DND-41 (cell line): ENCODE data around the gene NRCAM.
A peak's percentile ranks its signal among the peaks of the same experiment; 100 is the strongest.

Experiments used
- ATAC-seq: fragments of 200-7000 bp; cut with Tn5 transposase; 3 replicates; pipeline ENCODE4 v1.9.1; 2021; ENCODE audit warnings: low read depth; ENCODE audit not compliant: insufficient read depth
- DNase-seq: peaks from one replicate; pipeline ENCODE4 v3.0.0-alpha.2; 2020
- H2AFZ ChIP-seq: 2 replicates; pipeline ENCODE4 v1.6.0; 2012; ENCODE audit warnings: low read depth, low read length
- H3K27ac ChIP-seq: 2 replicates; pipeline ENCODE4 v1.5.1; 2012; ENCODE audit warnings: low read length, inconsistent platforms
- H3K27me3 ChIP-seq: fragments of 200-600 bp; sonication (generic); 2 replicates; pipeline ENCODE4 v1.6.0; 2012; ENCODE audit warnings: low read length, mild to moderate bottlenecking, inconsistent platforms; ENCODE audit not compliant: insufficient read depth, poor library complexity
- H3K36me3 ChIP-seq: 2 replicates; pipeline ENCODE4 v1.5.1; 2012; ENCODE audit warnings: low read length, inconsistent platforms; ENCODE audit not compliant: insufficient read depth
- H3K4me1 ChIP-seq: 2 replicates; pipeline ENCODE4 v1.5.1; 2012; ENCODE audit warnings: mild to moderate bottlenecking, low read length; ENCODE audit not compliant: insufficient read depth
- H3K4me2 ChIP-seq: 2 replicates; pipeline ENCODE4 v1.6.0; 2012; ENCODE audit warnings: mild to moderate bottlenecking, moderate library complexity, low read length, inconsistent platforms; ENCODE audit not compliant: insufficient read depth
- H3K4me3 ChIP-seq, 2 experiments: fragments of 200-600 bp in 1 of 2; shearing (Covaris generic) in 1 of 2; 2 replicates each; pipeline ENCODE4 v1.5.1; 2012 to 2016; ENCODE audit warnings: inconsistent platforms in 2 of 2, low read length in 2 of 2, mild to moderate bottlenecking in 2 of 2, low read depth in 1 of 2, moderate library complexity in 1 of 2
- H3K79me2 ChIP-seq: 2 replicates; pipeline ENCODE4 v1.6.0; 2012; ENCODE audit warnings: low read length, inconsistent platforms; ENCODE audit not compliant: insufficient read depth
- H3K9ac ChIP-seq: 2 replicates; pipeline ENCODE4 v1.6.0; 2012; ENCODE audit warnings: low read depth, mild to moderate bottlenecking, inconsistent platforms, low read length, moderate library complexity
- H3K9me3 ChIP-seq: 2 replicates; pipeline ENCODE4 v1.5.1; 2012; ENCODE audit warnings: low read length, moderate library complexity, mild to moderate bottlenecking, inconsistent platforms; ENCODE audit not compliant: insufficient read depth, severe bottlenecking
- H4K20me1 ChIP-seq: 2 replicates; pipeline ENCODE4 v1.6.0; 2012; ENCODE audit warnings: low read length; ENCODE audit not compliant: insufficient read depth
- CTCF ChIP-seq: IDR thresholded peaks from 2 replicates; pipeline ENCODE4 v1.5.1; 2012; ENCODE audit warnings: borderline replicate concordance, low read length, moderate library complexity, mild to moderate bottlenecking; ENCODE audit not compliant: poor library complexity, severe bottlenecking; ENCODE audit errors: extremely low read depth
- EZH2 ChIP-seq: IDR thresholded peaks from 3 replicates; pipeline ENCODE4 v1.6.1; 2012; ENCODE audit warnings: borderline replicate concordance, low read depth, mild to moderate bottlenecking, moderate library complexity, low read length, inconsistent platforms; ENCODE audit not compliant: severe bottlenecking

The NRCAM gene

DNA sequence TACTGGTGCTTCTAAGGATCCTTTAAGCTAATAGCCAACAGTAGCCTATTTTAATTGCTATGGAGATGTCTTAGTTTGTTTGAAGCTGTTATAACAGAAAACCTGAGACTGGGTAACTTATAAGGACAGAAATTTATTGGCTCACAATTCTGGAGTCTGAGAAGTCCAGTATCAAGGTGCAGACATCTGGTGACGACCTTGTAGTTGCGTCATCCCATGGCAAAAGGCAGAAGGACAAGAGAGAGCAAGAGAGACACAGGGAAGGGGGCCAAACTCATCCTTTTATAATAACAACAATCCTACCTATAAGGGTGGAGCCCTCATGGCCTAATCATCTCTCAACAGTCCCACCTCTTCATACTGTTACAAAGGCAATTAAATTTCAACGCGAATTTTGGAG, 39.1 kb downstream of the NRCAM start:
- DNase-seq (no peak), ATAC-seq (no peak)
- H3K4me3 ChIP-seq, result no peak overlapping the region
- no peak overlapping the region for H3K4me2 ChIP-seq
- peaks cover 5% of the 10 kb centered on the region for H3K4me1 ChIP-seq
- no peak overlapping the region for H3K9ac ChIP-seq
- no peaks in the 10 kb centered on the region for H4K20me1 ChIP-seq
- no peak overlapping the region for H2AFZ ChIP-seq
- H3K79me2 ChIP-seq, result no peaks in the 10 kb centered on the region
- H3K27me3 ChIP-seq, result peaks cover 11% of the 10 kb centered on the region
- H3K9me3 ChIP-seq, result no peaks in the 10 kb centered on the region
- TF ChIP-seq CTCF (no peak), EZH2 (no peak)
- H3K36me3 ChIP-seq, result no peaks in the 10 kb centered on the region
- H3K27ac ChIP-seq, result no peak overlapping the region

DNA sequence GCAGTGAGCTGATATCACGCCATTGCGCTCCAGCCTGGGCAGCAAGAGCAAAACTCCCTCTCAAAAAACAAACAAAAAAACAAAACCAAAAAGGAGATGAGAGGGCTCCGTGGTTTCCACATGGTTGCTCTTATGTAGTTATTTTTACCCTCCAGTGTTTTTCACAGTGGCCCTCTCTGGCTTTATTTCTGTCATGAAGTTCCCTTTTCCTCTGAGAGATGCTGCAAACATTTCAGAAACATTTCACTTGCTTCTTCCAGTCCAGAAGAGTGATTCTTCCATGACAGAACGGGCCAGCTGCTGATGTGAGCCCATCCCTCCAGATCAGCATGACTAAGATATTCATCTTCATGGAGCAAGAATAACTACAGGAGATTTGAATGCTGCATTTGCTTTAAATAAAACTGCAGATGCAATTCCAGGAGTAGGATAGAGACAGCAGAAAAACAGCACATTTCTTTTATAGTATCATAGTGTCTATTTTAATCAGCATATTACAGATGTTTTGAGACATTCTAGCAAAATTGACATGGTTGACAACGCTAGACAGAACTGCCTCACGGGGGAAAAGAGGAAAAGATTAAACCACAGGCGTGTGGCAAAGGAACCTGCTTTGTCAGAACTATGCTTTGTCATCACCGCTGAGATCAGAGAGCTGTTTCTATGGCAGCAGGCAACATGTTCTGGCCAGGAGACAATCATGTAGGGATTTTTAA, 40.3 kb downstream of the NRCAM start:
- Histone ChIP-seq H3K9ac (no peak overlapping the region), H3K27me3 (peaks cover 11% of the 10 kb centered on the region), H3K9me3 (no peaks in the 10 kb centered on the region), H3K4me1 (peaks cover 5% of the 10 kb centered on the region), H4K20me1 (no peaks in the 10 kb centered on the region), H3K36me3 (no peaks in the 10 kb centered on the region), H3K79me2 (no peaks in the 10 kb centered on the region), H3K4me2 (no peak overlapping the region), H2AFZ (no peak overlapping the region), H3K4me3 (no peak overlapping the region), H3K27ac (no peak overlapping the region)
- TF ChIP-seq EZH2 (no peak), CTCF (no peak)
- ATAC-seq (peak; percentile 94), DNase-seq (peak; percentile 31)

DNA sequence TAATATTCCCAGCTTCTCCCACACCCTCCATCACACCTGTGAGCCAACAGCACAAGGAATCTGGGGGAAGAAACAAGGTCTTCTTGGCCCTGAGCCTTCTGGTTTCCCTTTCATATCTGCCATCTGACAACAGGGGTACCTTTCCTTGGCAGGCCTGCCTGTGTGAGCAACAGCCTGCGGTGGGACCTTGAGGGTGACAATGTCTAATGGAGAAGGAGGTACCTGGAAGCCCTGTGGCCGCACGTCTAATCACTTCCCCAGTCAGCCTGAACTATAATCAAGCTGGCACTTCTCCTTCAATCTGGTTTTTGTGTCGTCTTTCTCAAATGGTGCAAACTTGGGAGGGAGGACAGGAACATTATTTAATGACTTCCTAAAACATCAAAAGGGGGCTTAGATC, 41.2 kb downstream of the NRCAM start:
- Histone ChIP-seq H3K36me3 (no peaks in the 10 kb centered on the region), H3K79me2 (no peaks in the 10 kb centered on the region), H3K4me3 (no peak overlapping the region), H3K9me3 (no peaks in the 10 kb centered on the region), H3K4me1 (peaks cover 5% of the 10 kb centered on the region), H3K27me3 (peaks cover 7% of the 10 kb centered on the region), H3K4me2 (no peak overlapping the region), H3K9ac (no peak overlapping the region), H2AFZ (no peak overlapping the region), H4K20me1 (no peaks in the 10 kb centered on the region), H3K27ac (no peak overlapping the region)
- ATAC-seq, result no peak
- DNase-seq, result no peak
- no peak for TF ChIP-seq EZH2
- no peak for TF ChIP-seq CTCF
